ENCODE data around the gene GRIN2D. TPM values are rescaled to one million over a fixed set of nuclear protein-coding genes. Genes with fewer than 3 reads are reported as not detected.

GRIN2D gene
- total RNA-seq, 1 experiment from 2014 or later: 23.0 TPM

GRCh38 chr19:48405010-48405659 is 11.7 kb downstream of the GRIN2D start:
- Mint-ChIP-seq H3K4me3 (no peak overlapping the region), H3K27ac (no peak overlapping the region), H3K36me3 (peaks cover 25% of the 10 kb centered on the region), H3K27me3 (ENCODE audit: low read depth) (no peaks in the 10 kb centered on the region; the same call in 1 of the 2 replicates), H3K4me1 (peaks cover 47% of the 10 kb centered on the region), H3K9me3 (peaks cover 8% of the 10 kb centered on the region)
- ChIA-PET CTCF (interaction anchor here (0.9 to 6.0 kb wide), 3 partner anchors 9 to 204 kb away, joined by 3 to 92 read pairs (median 4); partner anchors contain the start of gene KDELR1), POLR2A (interaction anchor here (0.6 to 1.4 kb wide), 3 partner anchors 9 to 45 kb away, joined by 3 to 7 read pairs (median 3); no protein-coding TSS in a partner anchor)
- DNase-seq (ENCODE audit: low spot score): no peak
- TF ChIP-seq ZMAT4 (CRISPR knock-in tag; IDR thresholded peaks at IDR 0.05) (no peak), USF1 (CRISPR knock-in tag; IDR thresholded peaks at IDR 0.05) (no peak), HMGA2 (CRISPR knock-in tag; IDR thresholded peaks at IDR 0.05) (no peak), MLX (CRISPR knock-in tag; IDR thresholded peaks at IDR 0.05) (no peak), GRHL2 (CRISPR knock-in tag; IDR thresholded peaks at IDR 0.05; ENCODE audit: insufficient replicate concordance, severe bottlenecking) (no peak), NFATC4 (CRISPR knock-in tag; IDR thresholded peaks at IDR 0.05) (no peak)
- ATAC-seq: no peak

GRCh38 chr19:48405850-48406249 is 12.4 kb downstream of the GRIN2D start:
- peaks cover 8% of the 10 kb centered on the region for H3K9me3 Mint-ChIP-seq
- H3K27me3 Mint-ChIP-seq (ENCODE audit: low read depth): no peaks in the 10 kb centered on the region; the same call in 1 of the 2 replicates
- peaks cover 25% of the 10 kb centered on the region for H3K36me3 Mint-ChIP-seq
- no peak overlapping the region for H3K27ac Mint-ChIP-seq
- ChIA-PET POLR2A (interaction anchor here (0.6 to 1.4 kb wide), 2 partner anchors 10 to 44 kb away, joined by 3 read pairs; no protein-coding TSS in a partner anchor), CTCF (interaction anchor here (1.5 to 2.9 kb wide), 3 partner anchors 10 to 203 kb away, joined by 4 to 11 read pairs (median 5); partner anchors contain the start of gene KDELR1)
- peaks cover 42% of the 10 kb centered on the region for H3K4me1 Mint-ChIP-seq
- no peak for DNase-seq (ENCODE audit: low spot score)
- TF ChIP-seq HMGA2 (CRISPR knock-in tag; IDR thresholded peaks at IDR 0.05) (no peak), ZNF138 (CRISPR knock-in tag; conservative IDR thresholded peaks at IDR 0.05) (no peak), SMAD3 (CRISPR knock-in tag; IDR thresholded peaks at IDR 0.05; ENCODE audit: borderline replicate concordance) (no peak), ZNF121 (CRISPR knock-in tag; IDR thresholded peaks at IDR 0.05) (no peak), SP1 (CRISPR knock-in tag; conservative IDR thresholded peaks at IDR 0.05) (no peak), PRRX2 (CRISPR knock-in tag; IDR thresholded peaks at IDR 0.05) (no peak), ZNF425 (CRISPR knock-in tag; conservative IDR thresholded peaks at IDR 0.05) (no peak)
- no peak for ATAC-seq
- no peak overlapping the region for H3K4me3 Mint-ChIP-seq

GRCh38 chr19:48413879-48414587 is 20.6 kb downstream of the GRIN2D start:
- no peaks in the 10 kb centered on the region for H3K9me3 Mint-ChIP-seq
- TF ChIP-seq USF1 (CRISPR knock-in tag; IDR thresholded peaks at IDR 0.05) (peak; percentile 50; the same call in 1 of the 2 replicates), ZNF263 (CRISPR knock-in tag; IDR thresholded peaks at IDR 0.05; ENCODE audit: low read depth) (no peak), USF2 (CRISPR knock-in tag; IDR thresholded peaks at IDR 0.05) (peak; percentile 64), MAX (CRISPR knock-in tag; IDR thresholded peaks at IDR 0.05) (0 out of 2 replicates have a peak, but pooled peaks have one; percentile 46), ESRRA (CRISPR knock-in tag; IDR thresholded peaks at IDR 0.05; ENCODE audit: borderline replicate concordance) (no peak)
- ATAC-seq (peak; percentile 1; the same call in 1 of the 2 replicates), DNase-seq (ENCODE audit: low spot score) (peak; percentile 46)
- CTCF ChIA-PET: interaction anchor here (0.5 to 7.6 kb wide), 14 partner anchors 9 to 1697 kb away, joined by 3 to 70 read pairs (median 5); partner anchors contain the start of genes GRIN2D, GRWD1, KDELR1 and PRKD2
- H3K27ac Mint-ChIP-seq: peak overlapping the region; percentile 98
- H3K36me3 Mint-ChIP-seq: peaks cover 17% of the 10 kb centered on the region
- POLR2A ChIA-PET: interaction anchor here (0.7 to 2.5 kb wide), 8 partner anchors 8 to 76 kb away, joined by 3 to 27 read pairs (median 6); partner anchors contain the start of genes KDELR1, SYNGR4 and TMEM143
- H3K4me1 Mint-ChIP-seq: peaks cover 30% of the 10 kb centered on the region
- peak overlapping the region; percentile 80 for H3K4me3 Mint-ChIP-seq
- H3K27me3 Mint-ChIP-seq (ENCODE audit: low read depth): peaks cover 4% of the 10 kb centered on the region; the same call in 1 of the 2 replicates
